ACHN (cell line): ENCODE measurements around the gene CES3.
"Not testable (repeated sequence)": the region's sequence is repeated elsewhere in the genome, so short reads cannot be mapped to it uniquely, and the experiment has no call there.

ENCODE experiments used
- DNase-seq: peaks from one replicate; pipeline ENCODE4 v3.0.0-alpha.2; 2015
- in situ Hi-C: cut with HindIII; loops from 2 replicates; pipeline ENCODE4 v1.10.0; 2017; ENCODE audit warnings: low sequenced_read_pairs, low pct_ligation_motif_present, low pct_unique_long_range_greater_than_20kb

CES3 gene

DNA sequence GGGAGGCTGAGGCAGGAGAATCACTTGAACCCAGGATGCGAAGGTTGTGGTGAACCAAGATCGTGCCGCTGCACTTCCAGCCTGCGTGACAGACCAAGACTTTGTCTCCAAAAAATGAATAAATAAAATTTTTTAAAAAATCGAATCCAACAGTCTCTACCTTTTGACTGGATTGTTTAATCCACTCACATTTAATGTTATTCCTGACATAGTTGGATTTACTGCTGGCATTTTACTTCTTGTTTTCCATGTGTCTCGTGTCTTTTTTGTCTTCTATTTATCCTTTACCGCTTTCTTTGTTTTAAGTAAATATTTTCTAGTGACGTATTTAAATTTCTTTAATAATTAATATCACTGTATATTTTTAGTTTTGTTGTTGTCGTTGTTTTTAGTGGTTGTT lies 22.0 kb downstream of the CES3 start:
- DNase-seq = no peak
- in situ Hi-C loops = no loop called here

DNA sequence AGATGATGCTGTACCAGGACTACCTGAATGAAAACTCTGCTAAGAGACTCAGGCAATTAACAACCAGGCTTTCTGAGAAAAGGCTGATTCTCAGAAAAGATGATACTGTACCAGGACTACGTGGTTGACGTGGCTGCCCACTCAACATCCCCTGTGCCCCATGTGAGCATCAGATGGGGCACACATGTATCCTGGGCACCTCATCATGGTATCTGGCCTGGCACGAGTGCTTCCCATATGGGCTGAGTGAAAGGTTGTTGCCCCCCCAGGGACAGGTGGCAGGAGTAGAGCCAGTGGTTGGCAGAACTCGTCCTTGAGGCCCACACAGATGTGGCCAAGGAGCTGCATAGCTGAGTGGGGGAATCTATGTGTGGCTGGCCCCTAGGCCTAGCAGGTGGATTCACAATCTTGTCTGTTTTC lies 23.8 kb downstream of the CES3 start:
- in situ Hi-C loops = no loop called here
- no peak for DNase-seq

GRCh38 chr16:66986559-66986958 lies 25.5 kb downstream of the CES3 start:
- in situ Hi-C loops = no loop called here
- no peak for DNase-seq

DNA sequence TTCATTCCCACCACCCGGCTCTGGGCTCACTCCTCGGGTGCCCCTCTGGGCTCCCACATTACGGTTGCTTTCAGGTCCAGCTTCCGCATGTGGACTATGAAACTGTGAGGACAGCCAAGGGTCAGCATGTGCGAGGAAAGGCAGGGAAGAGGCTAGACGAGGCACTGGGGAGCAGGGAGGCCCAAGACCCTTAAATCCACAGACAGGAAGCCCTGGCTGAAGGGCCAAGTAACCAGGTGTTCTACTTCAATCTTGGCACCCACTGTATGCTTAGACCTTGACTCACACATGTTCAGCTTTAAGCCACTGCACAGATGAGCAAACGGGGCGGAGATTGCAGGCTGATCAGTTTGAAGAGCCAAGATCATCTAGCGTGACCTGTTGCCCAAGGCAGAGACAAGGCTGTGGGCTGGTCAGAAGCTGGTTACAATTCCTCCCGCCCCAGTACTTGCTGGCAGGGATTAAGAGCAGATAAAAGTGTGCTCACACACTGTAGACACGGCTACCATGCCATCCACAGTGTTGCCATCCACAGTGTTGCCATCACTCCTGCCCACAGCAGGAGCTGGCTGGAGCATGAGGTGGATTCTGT lies 27.2 kb downstream of the CES3 start, which contains the start of gene CES4A:
Gene CES4A, plus strand, starts transcription at position 393 of the 592 bp plus-strand sequence. Its CDS starts 184 bp downstream, at position 577.
- in situ Hi-C loops = no loop called here
- DNase-seq = peak; percentile 94

- no peak for DNase-seq
- in situ Hi-C loops = no loop called here
Measured at GRCh38 chr16:66991545-66992077, 30.5 kb downstream of the CES3 start.

DNA sequence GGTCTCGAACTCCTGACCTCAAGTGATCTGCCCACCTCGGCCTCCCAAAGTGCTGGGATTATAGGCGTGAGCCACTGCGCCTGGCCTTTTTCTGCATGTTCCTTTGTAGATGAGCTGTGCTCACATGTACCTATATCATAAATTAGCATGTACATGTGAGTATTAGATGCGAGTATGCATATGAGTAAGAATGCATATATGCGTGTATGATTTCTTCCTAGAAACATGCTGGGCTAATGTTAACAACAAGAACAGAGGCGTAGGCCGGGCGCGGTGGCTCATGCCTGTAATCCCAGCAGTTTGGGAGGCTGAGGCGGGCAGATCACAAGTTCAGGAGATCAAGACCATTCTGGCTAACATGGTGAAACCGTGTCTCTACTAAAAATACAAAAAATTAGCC lies 32.5 kb downstream of the CES3 start:
- DNase-seq, in situ Hi-C loops: not testable (repeated sequence)

DNA sequence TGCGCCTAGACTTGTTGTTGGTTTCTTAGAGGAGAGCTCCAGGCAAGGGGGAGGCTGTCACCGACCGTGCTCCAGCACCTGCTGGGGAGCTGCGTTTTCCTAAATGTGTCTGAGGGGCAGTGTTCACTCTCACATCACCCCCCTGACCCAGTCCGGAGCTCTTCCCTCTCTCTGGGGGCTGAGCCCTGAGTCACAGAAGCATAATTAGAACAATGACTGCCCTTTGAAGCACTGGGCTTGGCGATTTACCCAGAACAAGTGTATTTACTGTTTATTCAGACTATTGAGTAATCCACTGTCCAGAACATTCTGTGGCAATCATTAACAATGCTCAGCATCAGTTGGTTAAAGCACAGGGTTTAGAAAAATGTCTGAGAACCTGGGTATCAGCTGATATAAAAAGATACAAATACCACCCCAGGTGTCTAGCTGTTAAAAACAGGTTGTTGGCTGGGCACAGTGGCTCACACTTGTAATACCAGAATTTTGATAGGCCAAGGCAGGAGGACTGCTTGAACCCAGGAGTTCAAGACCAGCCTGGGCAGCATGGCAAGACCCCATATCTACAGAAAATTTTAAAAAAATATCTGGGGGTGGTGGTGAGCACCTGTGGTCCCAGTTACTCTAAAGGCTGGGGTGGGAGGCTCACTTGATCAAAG lies 35.4 kb downstream of the CES3 start:
- in situ Hi-C loops = no loop called here

DNA sequence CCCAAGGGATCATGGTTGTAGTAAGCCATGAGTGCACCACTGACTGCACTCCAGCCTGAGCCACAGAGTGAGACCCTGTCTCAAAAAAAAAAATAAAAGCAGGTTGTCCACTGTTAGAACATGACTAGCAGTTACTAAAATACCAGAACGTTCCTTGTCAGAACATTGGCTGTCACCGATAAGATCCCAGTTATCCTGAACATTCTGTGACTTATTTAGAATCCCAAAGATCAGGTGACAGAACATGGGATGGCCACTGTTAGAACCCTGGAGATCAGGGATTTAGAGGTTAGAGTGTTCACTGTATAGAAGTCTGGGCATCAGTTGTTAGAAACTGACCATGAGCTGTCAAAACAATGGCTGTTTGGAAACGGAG lies 35.9 kb downstream of the CES3 start:
- in situ Hi-C loops = no loop called here

More for the DNA sequence above, 35.4 kb downstream of the CES3 start:
- peak; percentile 61 for DNase-seq

GRCh38 chr16:67000384-67001351 lies 39.6 kb downstream of the CES3 start:
- DNase-seq = no peak
- in situ Hi-C loops = no loop called here

More for the DNA sequence above, 35.9 kb downstream of the CES3 start:
- no peak for DNase-seq

- in situ Hi-C loops = no loop called here
- DNase-seq = no peak
Measured at GRCh38 chr16:67001726-67002125, 40.7 kb downstream of the CES3 start.

GRCh38 chr16:67006930-67007658 lies 46.0 kb downstream of the CES3 start:
- no peak for DNase-seq
- in situ Hi-C loops = no loop called here

- no peak for DNase-seq
- in situ Hi-C loops = no loop called here
Measured at GRCh38 chr16:67009158-67009557, 48.1 kb downstream of the CES3 start.

GRCh38 chr16:67011274-67011673 lies 50.2 kb downstream of the CES3 start:
- no peak for DNase-seq
- in situ Hi-C loops = no loop called here

- DNase-seq = no peak
- in situ Hi-C loops = no loop called here
Measured at GRCh38 chr16:67013233-67013822, 52.3 kb downstream of the CES3 start.

GRCh38 chr16:67013823-67014633 lies 53.0 kb downstream of the CES3 start:
- in situ Hi-C loops = no loop called here
- DNase-seq = peak; percentile 68

DNA sequence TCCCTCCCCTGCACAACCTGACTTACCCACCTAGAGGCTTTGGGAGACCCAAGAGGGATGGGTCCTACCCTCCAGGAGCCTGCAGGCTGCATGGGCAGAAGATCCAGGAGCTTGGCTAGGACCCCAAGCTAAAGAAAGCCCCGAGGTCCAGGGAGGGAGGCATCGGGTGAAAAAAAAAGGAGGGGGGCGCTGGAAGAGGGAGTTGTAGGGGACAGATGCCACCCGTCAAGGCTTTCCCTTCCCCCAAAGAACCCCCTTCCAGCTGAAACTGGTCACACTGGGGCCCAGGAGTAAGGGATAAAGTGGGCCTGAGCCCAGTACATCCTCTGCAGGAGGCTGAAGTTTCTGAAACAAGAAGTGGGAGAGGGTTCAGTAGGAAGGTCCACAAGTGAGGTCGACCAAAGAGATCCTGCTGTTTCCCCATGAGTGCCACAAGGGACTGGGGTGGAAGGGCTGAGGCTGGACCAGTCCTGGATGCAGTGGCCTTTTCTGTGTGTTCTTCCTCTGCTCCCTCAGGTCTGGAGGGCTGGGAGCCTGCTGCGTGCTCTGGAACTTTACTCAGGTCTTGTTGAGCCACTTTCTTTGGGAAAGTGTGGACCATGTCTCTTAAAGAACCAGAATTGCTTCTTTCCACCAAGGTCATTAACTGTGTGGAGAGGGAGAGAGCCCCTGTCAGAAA lies 53.7 kb downstream of the CES3 start:
- no peak for DNase-seq
- in situ Hi-C loops = no loop called here

DNA sequence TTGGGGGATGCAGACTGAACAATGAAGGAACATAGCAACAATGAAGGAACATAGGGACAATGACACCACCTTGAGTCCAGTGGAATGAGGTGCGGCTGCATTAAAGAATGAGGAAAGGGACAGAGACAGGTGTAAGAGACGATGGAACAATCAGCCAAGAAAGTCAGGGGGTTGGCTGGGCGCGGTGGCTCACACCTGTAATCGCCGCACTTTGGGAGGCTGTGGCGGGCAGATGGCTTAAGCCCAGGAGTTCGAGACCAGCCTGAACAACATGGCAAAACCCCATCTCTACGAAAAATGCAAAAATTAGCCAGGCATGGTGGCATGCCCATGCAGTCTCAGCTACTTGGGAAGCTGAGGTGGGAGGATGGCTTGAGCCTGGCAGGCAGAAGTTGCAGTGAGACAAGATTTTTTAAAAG lies 54.3 kb downstream of the CES3 start:
- peak; percentile 46 for DNase-seq
- in situ Hi-C loops = no loop called here
